Measurements from ENCODE around the gene LAD1.

DNA sequence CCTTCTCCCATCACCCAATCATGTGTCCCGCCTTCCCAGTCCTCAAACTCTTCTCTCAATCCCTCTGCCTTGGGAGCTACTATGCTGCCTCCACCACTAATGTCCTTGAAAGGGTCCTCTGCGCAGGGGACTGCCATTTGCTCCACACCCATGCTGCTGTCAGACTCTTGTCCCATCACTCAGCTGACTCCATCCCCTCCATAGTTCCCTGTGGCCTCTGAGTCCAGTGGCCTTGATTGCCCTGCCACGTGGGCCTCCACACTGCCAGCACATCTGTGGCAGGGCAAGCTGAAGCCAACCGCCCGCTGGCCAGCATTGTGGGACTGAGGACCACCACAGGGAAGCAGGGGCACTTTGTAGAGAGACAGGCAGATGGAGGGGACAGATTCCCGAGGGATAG is 20.3 kb downstream of the LAD1 start:
- TF ChIP-seq MAFK (IDR thresholded peaks at IDR 0.05; ENCODE audit: low read depth, low read length) (no peak), MAZ (IDR thresholded peaks at IDR 0.05; ENCODE audit: borderline replicate concordance, low read depth, low read length) (no peak), POLR2A (IDR thresholded peaks at IDR 0.05; ENCODE audit: low read depth, low read length) (no peak), FOS (IDR thresholded peaks at IDR 0.05; ENCODE audit: low read depth, low read length) (no peak), RAD21 (IDR thresholded peaks at IDR 0.05; ENCODE audit: low read length) (no peak), MXI1 (IDR thresholded peaks at IDR 0.05; ENCODE audit: borderline replicate concordance, low read depth, low read length) (no peak)
- TF ChIP-seq, protein P1, sequence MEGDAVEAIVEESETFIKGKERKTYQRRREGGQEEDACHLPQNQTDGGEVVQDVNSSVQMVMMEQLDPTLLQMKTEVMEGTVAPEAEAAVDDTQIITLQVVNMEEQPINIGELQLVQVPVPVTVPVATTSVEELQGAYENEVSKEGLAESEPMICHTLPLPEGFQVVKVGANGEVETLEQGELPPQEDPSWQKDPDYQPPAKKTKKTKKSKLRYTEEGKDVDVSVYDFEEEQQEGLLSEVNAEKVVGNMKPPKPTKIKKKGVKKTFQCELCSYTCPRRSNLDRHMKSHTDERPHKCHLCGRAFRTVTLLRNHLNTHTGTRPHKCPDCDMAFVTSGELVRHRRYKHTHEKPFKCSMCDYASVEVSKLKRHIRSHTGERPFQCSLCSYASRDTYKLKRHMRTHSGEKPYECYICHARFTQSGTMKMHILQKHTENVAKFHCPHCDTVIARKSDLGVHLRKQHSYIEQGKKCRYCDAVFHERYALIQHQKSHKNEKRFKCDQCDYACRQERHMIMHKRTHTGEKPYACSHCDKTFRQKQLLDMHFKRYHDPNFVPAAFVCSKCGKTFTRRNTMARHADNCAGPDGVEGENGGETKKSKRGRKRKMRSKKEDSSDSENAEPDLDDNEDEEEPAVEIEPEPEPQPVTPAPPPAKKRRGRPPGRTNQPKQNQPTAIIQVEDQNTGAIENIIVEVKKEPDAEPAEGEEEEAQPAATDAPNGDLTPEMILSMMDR (conservative IDR thresholded peaks at IDR 0.05; ENCODE audit: low read depth, low read length) = no peak
